ENCODE measurements around the gene SLC16A10. TPM values are rescaled to one million over a fixed set of nuclear protein-coding genes. Genes with fewer than 3 reads are reported as not detected.

SLC16A10 gene
- total RNA-seq, 1 experiment from 2014 or later: 1.7 TPM

DNA sequence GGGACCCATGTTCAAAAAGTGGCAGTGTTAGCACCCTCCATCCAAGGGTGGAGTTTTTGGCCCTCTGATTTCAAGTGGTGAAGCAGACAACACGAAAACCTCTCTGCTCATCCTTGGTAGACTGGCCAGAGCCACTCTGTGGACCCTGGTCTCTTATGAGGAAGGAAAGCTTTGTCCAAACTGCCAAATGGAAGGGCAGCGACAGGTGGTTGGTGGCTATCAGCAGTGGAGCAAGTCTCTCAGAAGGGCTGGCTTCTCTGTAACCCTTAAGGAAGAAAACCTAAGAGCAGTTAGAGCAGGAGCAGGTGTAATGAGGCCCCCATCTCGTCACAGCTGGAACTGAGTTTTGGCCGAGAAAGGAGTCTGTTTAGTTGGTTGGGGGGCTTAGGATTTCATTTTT is 155.8 kb downstream of the SLC16A10 start:
- peaks cover 15% of the 10 kb centered on the region for H3F3A ChIP-seq (ENCODE audit: insufficient read depth, low read depth)
- no peak overlapping the region for H3K4me2 ChIP-seq
- H3K4me3 ChIP-seq: no peak overlapping the region
- TF ChIP-seq, protein P1, sequence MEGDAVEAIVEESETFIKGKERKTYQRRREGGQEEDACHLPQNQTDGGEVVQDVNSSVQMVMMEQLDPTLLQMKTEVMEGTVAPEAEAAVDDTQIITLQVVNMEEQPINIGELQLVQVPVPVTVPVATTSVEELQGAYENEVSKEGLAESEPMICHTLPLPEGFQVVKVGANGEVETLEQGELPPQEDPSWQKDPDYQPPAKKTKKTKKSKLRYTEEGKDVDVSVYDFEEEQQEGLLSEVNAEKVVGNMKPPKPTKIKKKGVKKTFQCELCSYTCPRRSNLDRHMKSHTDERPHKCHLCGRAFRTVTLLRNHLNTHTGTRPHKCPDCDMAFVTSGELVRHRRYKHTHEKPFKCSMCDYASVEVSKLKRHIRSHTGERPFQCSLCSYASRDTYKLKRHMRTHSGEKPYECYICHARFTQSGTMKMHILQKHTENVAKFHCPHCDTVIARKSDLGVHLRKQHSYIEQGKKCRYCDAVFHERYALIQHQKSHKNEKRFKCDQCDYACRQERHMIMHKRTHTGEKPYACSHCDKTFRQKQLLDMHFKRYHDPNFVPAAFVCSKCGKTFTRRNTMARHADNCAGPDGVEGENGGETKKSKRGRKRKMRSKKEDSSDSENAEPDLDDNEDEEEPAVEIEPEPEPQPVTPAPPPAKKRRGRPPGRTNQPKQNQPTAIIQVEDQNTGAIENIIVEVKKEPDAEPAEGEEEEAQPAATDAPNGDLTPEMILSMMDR (conservative IDR thresholded peaks at IDR 0.05): no peak
- no peak for TF ChIP-seq EZH2 (IDR thresholded peaks at IDR 0.05; ENCODE audit: low read depth)
- ChIA-PET POLR2A (ENCODE audit: unreplicated experiment) (interaction anchor here (0.7 kb wide), 1 partner anchor 65 kb away, joined by 4 read pairs; no protein-coding TSS in a partner anchor), CTCF (interaction anchor here (0.7 to 0.8 kb wide), 2 partner anchors 33 to 36 kb away, joined by 3 read pairs; no protein-coding TSS in a partner anchor)
- H3K9me2 ChIP-seq (ENCODE audit: insufficient read depth): no peaks in the 10 kb centered on the region; the same call in 1 of the 2 replicates
- H2AFZ ChIP-seq: no peak overlapping the region
- no peaks in the 10 kb centered on the region for H3K27me3 ChIP-seq (ENCODE audit: insufficient read depth, low read depth)
- DNase-seq: no peak
- H3K9me3 ChIP-seq (ENCODE audit: insufficient read depth, low read depth): no peaks in the 10 kb centered on the region
- no peaks in the 10 kb centered on the region for H4K20me1 ChIP-seq (ENCODE audit: insufficient read depth)
- intact Hi-C loops (cut with micrococcal nuclease; ENCODE audit: unreplicated experiment): no loop called here
- BruUV-seq (replicated peaks): no TSS peak
- H3K27ac ChIP-seq: no peak overlapping the region
- no peaks in the 10 kb centered on the region for H3K79me2 ChIP-seq (ENCODE audit: low read depth)
- peaks cover 25% of the 10 kb centered on the region for H3K4me1 ChIP-seq (replicated peaks; ENCODE audit: insufficient read depth)
- no peaks in the 10 kb centered on the region for H3K36me3 ChIP-seq (ENCODE audit: low read depth)

DNA sequence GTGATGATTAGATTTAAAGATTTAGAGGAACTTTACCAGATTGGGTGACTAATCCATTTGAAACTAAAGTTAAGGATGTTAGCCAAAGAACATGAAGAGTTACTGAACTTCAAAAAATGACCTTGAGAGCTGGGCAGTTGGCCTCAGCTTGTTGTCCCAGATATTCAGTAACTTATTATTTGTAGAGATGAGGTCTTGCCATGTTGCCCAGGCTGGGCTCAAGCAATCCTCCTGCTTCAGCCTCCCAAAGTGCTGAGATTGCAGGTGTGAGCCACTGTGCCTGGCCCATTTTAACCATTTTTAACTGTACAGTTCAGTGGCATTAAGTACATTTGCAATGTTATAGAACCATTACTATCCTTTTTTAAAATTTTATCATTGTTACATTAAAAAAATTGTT is 161.5 kb downstream of the SLC16A10 start:
- no peak for DNase-seq
- Histone ChIP-seq H3K27ac (no peak overlapping the region), H2AFZ (no peak overlapping the region), H3K79me2 (ENCODE audit: low read depth) (no peaks in the 10 kb centered on the region), H4K20me1 (ENCODE audit: insufficient read depth) (no peaks in the 10 kb centered on the region), H3K9me3 (ENCODE audit: insufficient read depth, low read depth) (no peaks in the 10 kb centered on the region), H3K4me3 (no peak overlapping the region), H3F3A (ENCODE audit: insufficient read depth, low read depth) (no peaks in the 10 kb centered on the region), H3K4me2 (no peak overlapping the region), H3K36me3 (ENCODE audit: low read depth) (no peaks in the 10 kb centered on the region), H3K9me2 (ENCODE audit: insufficient read depth) (no peaks in the 10 kb centered on the region; the same call in 1 of the 2 replicates), H3K27me3 (ENCODE audit: insufficient read depth, low read depth) (no peaks in the 10 kb centered on the region), H3K4me1 (replicated peaks; ENCODE audit: insufficient read depth) (no peaks in the 10 kb centered on the region)
- POLR2A ChIA-PET (ENCODE audit: unreplicated experiment): interaction anchor here (0.7 kb wide), 1 partner anchor 11 kb away, joined by 4 read pairs; no protein-coding TSS in a partner anchor
- intact Hi-C loops (cut with micrococcal nuclease; ENCODE audit: unreplicated experiment): no loop called here
- BruUV-seq (replicated peaks): no TSS peak
- CTCF ChIA-PET: no interaction called here
- TF ChIP-seq, protein P1 (conservative IDR thresholded peaks at IDR 0.05): no peak
- no peak for TF ChIP-seq EZH2 (IDR thresholded peaks at IDR 0.05; ENCODE audit: low read depth)

DNA sequence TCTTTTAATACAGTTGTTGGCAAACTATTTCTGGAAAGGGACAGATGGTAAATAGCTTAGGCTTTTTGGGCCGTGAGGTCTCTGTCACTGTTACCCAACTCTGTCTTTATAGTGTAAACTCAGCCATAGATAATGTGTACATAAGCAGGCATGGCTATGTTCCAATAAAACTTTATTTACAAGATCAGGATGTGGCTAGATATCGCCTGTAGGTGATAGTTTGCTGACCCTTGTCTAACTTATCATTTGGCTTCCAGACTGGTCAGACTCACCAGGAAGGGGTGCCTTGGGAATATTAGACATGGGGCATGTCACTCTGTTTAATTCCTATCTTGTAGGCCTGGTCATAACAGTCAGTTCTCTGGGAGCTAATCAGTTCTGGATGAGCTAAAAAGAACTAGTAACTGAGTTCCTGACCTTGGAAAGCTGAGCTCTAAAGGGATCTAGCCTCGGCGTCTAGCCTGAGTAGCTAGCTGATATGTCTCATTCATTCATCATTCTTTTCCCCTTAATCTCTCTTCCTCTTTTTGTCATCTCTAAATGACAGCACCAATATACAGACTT is 163.6 kb downstream of the SLC16A10 start:
- Histone ChIP-seq H3K36me3 (ENCODE audit: low read depth) (no peaks in the 10 kb centered on the region), H3K9me2 (ENCODE audit: insufficient read depth) (no peaks in the 10 kb centered on the region), H2AFZ (0 out of 2 replicates have a peak overlapping the region, but pooled peaks have one; percentile 32), H3F3A (ENCODE audit: insufficient read depth, low read depth) (no peaks in the 10 kb centered on the region), H3K4me3 (no peak overlapping the region), H3K27ac (no peak overlapping the region), H3K9me3 (ENCODE audit: insufficient read depth, low read depth) (no peaks in the 10 kb centered on the region), H3K79me2 (ENCODE audit: low read depth) (no peaks in the 10 kb centered on the region), H3K4me1 (replicated peaks; ENCODE audit: insufficient read depth) (no peaks in the 10 kb centered on the region), H3K27me3 (ENCODE audit: insufficient read depth, low read depth) (no peaks in the 10 kb centered on the region), H4K20me1 (ENCODE audit: insufficient read depth) (no peaks in the 10 kb centered on the region), H3K4me2 (no peak overlapping the region)
- no TSS peak for BruUV-seq (replicated peaks)
- intact Hi-C loops (cut with micrococcal nuclease; ENCODE audit: unreplicated experiment): no loop called here
- POLR2A ChIA-PET (ENCODE audit: unreplicated experiment): no interaction called here
- CTCF ChIA-PET: no interaction called here
- DNase-seq: no peak
- TF ChIP-seq EZH2 (IDR thresholded peaks at IDR 0.05; ENCODE audit: low read depth): no peak
- TF ChIP-seq, protein P1 (conservative IDR thresholded peaks at IDR 0.05): no peak

All from PC-9 (cell line).